ENCODE data around the gene NAV2. TPM values are rescaled to one million over a fixed set of nuclear protein-coding genes. Genes with fewer than 3 reads are reported as not detected.

NAV2 gene
- total RNA-seq, 4 donors from 2014 or later, result 19.2 to 34.7 (median 25.8) TPM

DNA sequence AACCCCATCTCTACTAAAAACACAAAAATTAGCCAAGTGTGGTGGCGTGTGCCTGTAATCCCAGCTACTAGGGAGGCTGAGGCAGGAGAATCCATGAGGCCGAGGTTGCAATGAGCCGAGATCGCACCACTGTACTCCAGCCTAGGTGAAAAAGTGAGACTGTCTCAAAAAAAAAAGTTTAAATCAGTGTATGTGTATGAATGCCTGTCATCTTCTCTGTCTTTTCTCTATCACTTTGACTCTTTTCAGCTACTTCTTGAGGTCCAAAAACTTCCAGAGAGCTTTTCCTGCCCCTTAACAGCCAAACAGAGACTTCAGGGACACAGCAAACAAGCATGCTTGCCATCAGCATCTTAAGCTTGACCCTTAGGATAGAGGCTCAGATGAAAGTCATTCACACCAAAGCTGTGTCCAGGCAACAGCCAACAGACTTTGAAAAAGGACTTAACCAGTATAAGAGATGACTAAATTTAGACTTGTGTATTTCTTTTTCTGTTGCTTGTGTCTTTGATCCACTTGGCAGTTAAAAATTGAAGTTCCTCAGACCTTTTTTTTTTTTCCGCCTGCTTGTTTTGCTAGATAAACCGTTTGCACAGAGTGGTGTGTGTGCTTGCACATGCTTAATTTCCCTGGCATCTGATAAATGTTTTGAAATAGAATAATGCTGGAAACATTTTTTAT is 295.7 kb downstream of the NAV2 start:
- H3K4me3 ChIP-seq, result no peak overlapping the region
- WGBS, 2 donors, result 72 to 73% methylated on average over 6 of the region's 6 CpGs
- no peaks in the 10 kb centered on the region for H3K9me3 ChIP-seq
- TF ChIP-seq EP300 (IDR thresholded peaks at IDR 0.05), result no peak
- no peak for TF ChIP-seq POLR2A (IDR thresholded peaks at IDR 0.05)
- TF ChIP-seq, protein P1, sequence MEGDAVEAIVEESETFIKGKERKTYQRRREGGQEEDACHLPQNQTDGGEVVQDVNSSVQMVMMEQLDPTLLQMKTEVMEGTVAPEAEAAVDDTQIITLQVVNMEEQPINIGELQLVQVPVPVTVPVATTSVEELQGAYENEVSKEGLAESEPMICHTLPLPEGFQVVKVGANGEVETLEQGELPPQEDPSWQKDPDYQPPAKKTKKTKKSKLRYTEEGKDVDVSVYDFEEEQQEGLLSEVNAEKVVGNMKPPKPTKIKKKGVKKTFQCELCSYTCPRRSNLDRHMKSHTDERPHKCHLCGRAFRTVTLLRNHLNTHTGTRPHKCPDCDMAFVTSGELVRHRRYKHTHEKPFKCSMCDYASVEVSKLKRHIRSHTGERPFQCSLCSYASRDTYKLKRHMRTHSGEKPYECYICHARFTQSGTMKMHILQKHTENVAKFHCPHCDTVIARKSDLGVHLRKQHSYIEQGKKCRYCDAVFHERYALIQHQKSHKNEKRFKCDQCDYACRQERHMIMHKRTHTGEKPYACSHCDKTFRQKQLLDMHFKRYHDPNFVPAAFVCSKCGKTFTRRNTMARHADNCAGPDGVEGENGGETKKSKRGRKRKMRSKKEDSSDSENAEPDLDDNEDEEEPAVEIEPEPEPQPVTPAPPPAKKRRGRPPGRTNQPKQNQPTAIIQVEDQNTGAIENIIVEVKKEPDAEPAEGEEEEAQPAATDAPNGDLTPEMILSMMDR (IDR thresholded peaks at IDR 0.05), result no peak
- no peak for DNase-seq (ENCODE audit: low spot score in 2 of 2)
- H3K27me3 ChIP-seq, result no peaks in the 10 kb centered on the region
- H3K4me1 ChIP-seq, result peaks cover 0 to 9% (median 0%) of the 10 kb centered on the region in 4 donors
- H3K27ac ChIP-seq, result no peak overlapping the region
- peaks cover 0 to 7% (median 0%) of the 10 kb centered on the region in 3 donors for H3K36me3 ChIP-seq

DNA sequence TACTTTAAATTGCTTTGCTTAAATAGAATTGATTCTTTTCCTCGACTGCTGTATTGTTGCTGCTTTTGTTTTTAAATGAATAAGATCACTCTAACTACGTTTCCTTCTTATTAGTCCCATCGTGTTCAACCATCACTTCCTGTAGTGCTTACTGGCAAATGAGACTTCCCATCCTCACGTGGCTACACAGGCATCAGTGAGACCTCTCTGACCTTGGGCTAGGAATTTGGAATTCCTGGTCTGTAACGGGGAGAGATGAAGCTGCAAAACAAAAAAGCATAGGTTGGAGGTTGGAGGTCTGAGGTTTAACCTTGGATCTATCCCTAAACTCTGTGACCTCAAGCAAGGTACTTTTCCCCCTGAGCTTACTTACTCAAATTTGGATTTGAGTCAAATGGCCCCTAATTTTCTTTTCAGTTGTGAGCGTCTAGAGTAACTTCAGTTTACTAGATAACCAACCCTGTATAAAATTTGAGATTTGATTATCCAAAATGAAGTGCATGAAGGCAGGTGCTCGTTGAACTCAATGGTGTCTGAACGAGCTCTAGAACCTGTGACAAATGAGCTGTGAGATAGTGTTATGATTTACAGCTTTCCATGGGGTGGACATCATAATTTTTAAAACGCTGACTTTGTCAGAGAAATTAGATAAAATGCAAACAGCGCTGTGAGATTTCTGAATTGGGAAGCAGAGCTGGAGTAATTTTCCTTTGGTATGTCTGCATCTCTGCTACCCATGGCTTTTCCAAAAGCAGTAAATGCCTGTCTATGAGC is 296.4 kb downstream of the NAV2 start:
- Histone ChIP-seq H3K27me3 (no peaks in the 10 kb centered on the region), H3K4me1 (peaks cover 0 to 9% (median 0%) of the 10 kb centered on the region in 4 donors), H3K4me3 (no peak overlapping the region), H3K9me3 (no peaks in the 10 kb centered on the region), H3K27ac (no peak overlapping the region), H3K36me3 (peaks cover 0 to 3% (median 0%) of the 10 kb centered on the region in 3 donors)
- TF ChIP-seq, protein P1 (IDR thresholded peaks at IDR 0.05), result no peak
- TF ChIP-seq EP300 (IDR thresholded peaks at IDR 0.05) (no peak), POLR2A (IDR thresholded peaks at IDR 0.05) (no peak)
- no peak for DNase-seq (ENCODE audit: low spot score in 2 of 2)
- 46 to 48% methylated on average over 10 of the region's 10 CpGs for WGBS, 2 donors

DNA sequence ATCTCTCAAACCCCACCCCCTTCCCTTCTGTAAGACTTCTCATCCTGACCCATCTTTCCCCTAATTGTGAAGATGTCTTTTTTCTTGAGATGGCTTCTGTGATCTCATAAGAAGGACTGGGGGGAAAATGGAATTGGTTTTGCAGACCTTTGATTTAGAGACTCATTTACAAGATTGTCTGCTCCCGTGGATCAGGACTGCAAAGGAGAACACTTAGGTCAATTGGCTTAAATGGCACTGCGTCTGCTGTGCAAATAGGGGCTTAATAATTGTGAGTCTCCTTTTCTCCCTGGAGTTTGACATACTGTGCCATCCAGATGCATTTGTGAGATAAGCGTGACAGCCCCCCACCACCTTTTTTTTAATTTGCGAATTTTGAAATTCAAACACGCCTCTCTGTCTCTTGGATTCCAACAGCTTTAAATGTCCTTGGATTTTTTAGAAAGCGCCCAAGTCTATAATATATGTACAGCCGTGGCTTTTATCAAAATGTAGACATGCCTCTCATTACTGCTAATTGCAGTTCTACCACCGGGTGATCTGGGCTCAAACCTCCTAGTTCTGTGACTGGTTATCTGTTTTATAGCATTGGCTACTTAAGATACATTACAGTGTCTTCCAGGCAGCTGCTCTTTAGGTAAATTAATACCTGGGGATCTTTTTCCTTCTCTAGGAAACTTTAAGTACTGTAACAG is 297.7 kb downstream of the NAV2 start:
- no peaks in the 10 kb centered on the region for H3K27me3 ChIP-seq
- no peak for DNase-seq (ENCODE audit: low spot score in 2 of 2)
- TF ChIP-seq POLR2A (IDR thresholded peaks at IDR 0.05) (no peak), EP300 (IDR thresholded peaks at IDR 0.05) (no peak)
- TF ChIP-seq, protein P1 (IDR thresholded peaks at IDR 0.05), result no peak
- H3K9me3 ChIP-seq, result no peaks in the 10 kb centered on the region
- no peak overlapping the region for H3K27ac ChIP-seq
- WGBS, 2 donors, result 82% methylated on average over 8 of the region's 8 CpGs
- peaks cover 0 to 3% (median 0%) of the 10 kb centered on the region in 3 donors for H3K36me3 ChIP-seq
- peaks cover 0 to 9% (median 0%) of the 10 kb centered on the region in 4 donors for H3K4me1 ChIP-seq
- H3K4me3 ChIP-seq, result no peak overlapping the region

DNA sequence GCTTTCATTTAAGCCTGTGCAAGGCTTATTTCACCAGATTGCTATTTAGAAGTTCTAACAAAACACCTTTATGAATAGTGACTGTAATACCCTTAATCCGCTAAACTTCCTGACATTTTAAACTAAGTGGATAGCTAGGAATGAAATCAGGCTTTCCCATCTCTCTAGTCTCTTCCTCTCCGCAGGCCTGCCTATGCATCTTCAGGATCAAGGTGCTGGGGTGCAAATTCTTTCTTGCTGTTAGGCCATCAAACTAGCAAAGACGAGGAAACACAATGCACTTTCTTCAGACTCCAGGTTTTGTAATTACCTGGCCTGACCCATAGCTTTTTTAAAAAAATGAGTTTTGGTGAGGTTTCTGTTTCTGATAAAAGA is 298.2 kb downstream of the NAV2 start:
- peaks cover 0 to 11% (median 0%) of the 10 kb centered on the region in 4 donors for H3K4me1 ChIP-seq
- H3K9me3 ChIP-seq, result no peaks in the 10 kb centered on the region
- H3K4me3 ChIP-seq, result no peak overlapping the region
- H3K27me3 ChIP-seq, result no peaks in the 10 kb centered on the region
- no peak for TF ChIP-seq EP300 (IDR thresholded peaks at IDR 0.05)
- no peak for TF ChIP-seq POLR2A (IDR thresholded peaks at IDR 0.05)
- TF ChIP-seq, protein P1 (IDR thresholded peaks at IDR 0.05), result no peak
- no peak for DNase-seq (ENCODE audit: low spot score in 2 of 2)
- H3K27ac ChIP-seq, result no peak overlapping the region
- H3K36me3 ChIP-seq, result peaks cover 0 to 3% (median 0%) of the 10 kb centered on the region in 3 donors
- WGBS, 2 donors, result 95% methylated on average over 3 of the region's 3 CpGs
